Hepatocyte (in vitro differentiated cells): Measurements from ENCODE around the gene ZNF84. TPM values are rescaled to one million over a fixed set of nuclear protein-coding genes. Genes with fewer than 3 reads are reported as not detected.

Source experiments
- DNase-seq: peaks from one replicate; pipeline ENCODE4 v3.0.0-alpha.2; 2016; ENCODE audit warnings: low spot score
- H2AFZ ChIP-seq: fragments of 200-600 bp; sonication (generic); 2 replicates; pipeline ENCODE4 v1.6.0; 2016; ENCODE audit warnings: antibody characterized with exemption, mild to moderate bottlenecking
- H3K27ac ChIP-seq: fragments of 200-600 bp; sonication (generic); 2 replicates; pipeline ENCODE4 v1.5.1; 2016; ENCODE audit warnings: mild to moderate bottlenecking
- H3K27me3 ChIP-seq: fragments of 200-600 bp; sonication (generic); 2 replicates; pipeline ENCODE4 v1.6.1; 2016
- H3K36me3 ChIP-seq: fragments of 200-600 bp; sonication (generic); replicated peaks from 2 replicates; pipeline ENCODE4 v1.5.1; 2016; ENCODE audit warnings: low read depth; ENCODE audit not compliant: insufficient read depth
- H3K4me1 ChIP-seq: fragments of 200-600 bp; sonication (generic); 2 replicates; pipeline ENCODE4 v1.5.1; 2016; ENCODE audit warnings: mild to moderate bottlenecking, moderate library complexity; ENCODE audit not compliant: insufficient read depth
- H3K4me2 ChIP-seq: fragments of 200-600 bp; sonication (generic); 2 replicates; pipeline ENCODE4 v1.6.0; 2016
- H3K4me3 ChIP-seq: fragments of 200-600 bp; sonication (generic); 2 replicates; pipeline ENCODE4 v1.5.1; 2016; ENCODE audit warnings: mild to moderate bottlenecking
- H3K79me2 ChIP-seq: fragments of 200-600 bp; sonication (generic); 2 replicates; pipeline ENCODE4 v1.6.0; 2017; ENCODE audit warnings: mild to moderate bottlenecking
- H3K9me2 ChIP-seq: fragments of 200-600 bp; sonication (generic); replicated peaks from 2 replicates; pipeline ENCODE4 v1.6.0; 2017; ENCODE audit warnings: mild to moderate bottlenecking; ENCODE audit not compliant: insufficient read depth
- H3K9me3 ChIP-seq: fragments of 200-600 bp; sonication (generic); 2 replicates; pipeline ENCODE4 v1.5.1; 2016; ENCODE audit warnings: low read depth, mild to moderate bottlenecking
- H4K20me1 ChIP-seq: fragments of 200-600 bp; sonication (generic); 2 replicates; pipeline ENCODE4 v1.6.0; 2016; ENCODE audit warnings: mild to moderate bottlenecking; ENCODE audit not compliant: insufficient read depth, poor library complexity, severe bottlenecking
- EZH2 ChIP-seq: fragments of 200-600 bp; sonication (generic); IDR thresholded peaks from 2 replicates; pipeline ENCODE4 v1.6.1; 2016; ENCODE audit warnings: antibody characterized with exemption, mild to moderate bottlenecking, borderline replicate concordance
- EZH2phosphoT487 ChIP-seq: fragments of 200-600 bp; sonication (generic); IDR thresholded peaks from one replicate; pipeline ENCODE4 v1.6.1; 2018; ENCODE audit warnings: antibody characterized with exemption, mild to moderate bottlenecking, low read depth, moderate library complexity; ENCODE audit not compliant: unreplicated experiment, severe bottlenecking
- WGBS: methylation state at CpG from one replicate; pipeline ENCODE4 v1.1.6; 2016; ENCODE audit warnings: low lambda C conversion rate; ENCODE audit errors: missing lambda C conversion rate; 5-methylcytosine and 5-hydroxymethylcytosine counted together
- polyA plus RNA-seq: library from polyadenylated mRNA; unstranded; fragments of >200 nt; fragmentation: Nextera tagmentation; extraction: Ambion mirVana; gene quantifications from 2 replicates; pipeline ENCODE4 v1.2.1, GENCODE V29; 2016
- total RNA-seq: library from RNA; depleted of rRNA; stranded (reverse); fragments of >200 nt; gene quantifications from 2 replicates; pipeline ENCODE4 v1.2.3, GENCODE V29; 2014
- TF ChIP-seq, protein P1 (sequence below): fragments of 200-600 bp; sonication (generic); IDR thresholded peaks from 2 replicates; pipeline ENCODE4 v1.5.1; 2016; ENCODE audit warnings: antibody characterized with exemption, mild to moderate bottlenecking; ENCODE audit not compliant: poor library complexity

Gene ZNF84
- total RNA-seq (30.8 and 38.1 TPM in 2 replicates), polyA plus RNA-seq (19.0 and 23.1 TPM in 2 replicates)

DNA sequence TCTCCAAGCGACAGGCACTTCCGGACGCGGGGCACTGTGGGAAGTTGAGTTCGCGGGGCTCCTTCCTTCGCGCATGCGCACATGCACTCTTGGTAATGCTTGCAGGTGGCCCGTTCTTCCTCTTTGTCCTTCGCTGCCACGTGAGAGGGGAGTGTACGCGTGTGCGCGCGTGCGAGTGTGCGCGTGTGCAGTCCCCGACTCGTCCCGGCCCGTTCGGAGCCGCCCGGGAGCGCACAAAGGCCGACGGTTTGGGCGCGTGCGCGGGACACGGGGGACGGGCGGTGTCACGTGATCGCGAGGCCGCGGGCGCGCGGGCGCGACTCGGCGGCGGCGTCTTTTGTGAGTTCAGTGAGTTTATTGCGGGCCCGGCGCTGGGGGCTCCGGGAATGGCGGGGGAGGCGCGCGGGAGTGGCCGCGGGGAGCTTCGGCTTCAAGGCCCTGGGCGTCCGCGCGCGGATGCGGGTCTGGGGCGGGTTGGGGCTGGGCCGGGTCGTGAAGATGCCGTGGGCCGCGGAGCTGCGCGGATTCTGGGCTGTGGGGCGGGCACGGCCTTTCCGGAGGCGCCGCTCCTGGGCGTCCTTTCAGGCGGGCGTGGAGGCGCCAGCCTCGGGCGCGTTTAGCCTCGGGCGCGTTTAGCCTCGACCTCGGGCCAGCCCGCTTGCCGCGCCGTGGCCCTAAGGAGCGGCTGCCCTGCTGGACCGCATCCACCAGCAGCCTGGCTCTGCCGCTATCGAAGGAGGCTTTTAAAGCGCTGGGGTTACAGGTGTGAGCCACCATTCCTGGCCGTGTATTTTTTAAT lies at the start of gene ZNF84:
TSS of gene ZNF84 (plus strand) at position 303 of the 799 bp plus-strand sequence. CDS start 3,959 bp downstream, outside the sequence.
- H3K36me3 ChIP-seq, result peaks cover 5% of the 10 kb centered on the region
- H2AFZ ChIP-seq, result peak within 1 kb of the TSS; percentile 99
- peak within 1 kb of the TSS; percentile 99 for H3K27ac ChIP-seq
- peaks cover 31% of the 10 kb centered on the region for H3K9me3 ChIP-seq
- no peaks in the 10 kb centered on the region for H3K27me3 ChIP-seq
- under 1% methylated on average over 52 of the region's 103 CpGs for WGBS
- H3K79me2 ChIP-seq, result peaks cover 47% of the 10 kb centered on the region
- H3K4me1 ChIP-seq, result no peaks in the 10 kb centered on the region
- H3K9me2 ChIP-seq, result no peaks in the 10 kb centered on the region
- peak within 1 kb of the TSS; percentile 61 for H3K4me3 ChIP-seq
- DNase-seq, result peak; percentile 99
- TF ChIP-seq EZH2 (no peak), EZH2phosphoT487 (no peak)
- TF ChIP-seq, protein P1, sequence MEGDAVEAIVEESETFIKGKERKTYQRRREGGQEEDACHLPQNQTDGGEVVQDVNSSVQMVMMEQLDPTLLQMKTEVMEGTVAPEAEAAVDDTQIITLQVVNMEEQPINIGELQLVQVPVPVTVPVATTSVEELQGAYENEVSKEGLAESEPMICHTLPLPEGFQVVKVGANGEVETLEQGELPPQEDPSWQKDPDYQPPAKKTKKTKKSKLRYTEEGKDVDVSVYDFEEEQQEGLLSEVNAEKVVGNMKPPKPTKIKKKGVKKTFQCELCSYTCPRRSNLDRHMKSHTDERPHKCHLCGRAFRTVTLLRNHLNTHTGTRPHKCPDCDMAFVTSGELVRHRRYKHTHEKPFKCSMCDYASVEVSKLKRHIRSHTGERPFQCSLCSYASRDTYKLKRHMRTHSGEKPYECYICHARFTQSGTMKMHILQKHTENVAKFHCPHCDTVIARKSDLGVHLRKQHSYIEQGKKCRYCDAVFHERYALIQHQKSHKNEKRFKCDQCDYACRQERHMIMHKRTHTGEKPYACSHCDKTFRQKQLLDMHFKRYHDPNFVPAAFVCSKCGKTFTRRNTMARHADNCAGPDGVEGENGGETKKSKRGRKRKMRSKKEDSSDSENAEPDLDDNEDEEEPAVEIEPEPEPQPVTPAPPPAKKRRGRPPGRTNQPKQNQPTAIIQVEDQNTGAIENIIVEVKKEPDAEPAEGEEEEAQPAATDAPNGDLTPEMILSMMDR, result no peak
- H3K4me2 ChIP-seq, result peak within 1 kb of the TSS; percentile 89
- no peaks in the 10 kb centered on the region for H4K20me1 ChIP-seq

- Histone ChIP-seq H2AFZ (no peak overlapping the region), H4K20me1 (no peaks in the 10 kb centered on the region), H3K4me3 (no peak overlapping the region), H3K9me2 (no peaks in the 10 kb centered on the region), H3K4me1 (no peaks in the 10 kb centered on the region), H3K36me3 (no peaks in the 10 kb centered on the region), H3K27ac (no peak overlapping the region), H3K27me3 (no peaks in the 10 kb centered on the region), H3K4me2 (no peak overlapping the region), H3K79me2 (peaks cover 69% of the 10 kb centered on the region), H3K9me3 (peaks cover 52% of the 10 kb centered on the region)
- TF ChIP-seq, protein P1, result no peak
- no peak for TF ChIP-seq EZH2
- TF ChIP-seq EZH2phosphoT487, result no peak
- DNase-seq, result no peak
- WGBS, result 53% methylated on average over 1 of the region's 1 CpG
Measured at GRCh38 chr12:132998741-132999140, 38.6 kb upstream of the ZNF84 start.

DNA sequence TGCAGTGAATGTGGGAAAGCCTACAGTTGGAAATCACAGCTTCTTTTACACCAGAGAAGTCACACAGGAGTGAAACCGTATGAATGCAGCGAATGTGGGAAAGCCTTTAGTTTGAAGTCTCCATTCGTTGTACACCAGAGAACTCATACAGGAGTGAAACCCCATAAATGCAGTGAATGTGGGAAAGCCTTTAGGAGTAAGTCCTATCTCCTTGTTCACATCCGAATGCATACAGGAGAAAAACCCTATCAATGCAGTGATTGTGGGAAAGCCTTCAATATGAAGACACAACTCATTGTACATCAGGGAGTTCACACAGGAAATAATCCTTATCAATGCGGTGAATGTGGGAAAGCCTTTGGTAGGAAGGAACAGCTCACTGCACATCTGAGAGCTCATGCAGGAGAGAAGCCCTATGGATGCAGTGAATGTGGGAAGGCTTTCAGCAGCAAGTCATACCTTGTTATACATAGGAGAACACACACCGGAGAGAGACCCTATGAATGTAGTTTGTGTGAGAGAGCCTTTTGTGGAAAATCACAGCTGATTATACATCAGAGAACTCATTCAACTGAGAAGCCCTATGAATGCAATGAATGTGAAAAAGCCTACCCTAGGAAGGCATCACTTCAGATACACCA lies 26.5 kb upstream of the ZNF84 start:
- TF ChIP-seq EZH2phosphoT487 (no peak), EZH2 (no peak)
- TF ChIP-seq, protein P1, result no peak
- Histone ChIP-seq H3K9me2 (no peaks in the 10 kb centered on the region), H4K20me1 (no peaks in the 10 kb centered on the region), H3K4me1 (no peaks in the 10 kb centered on the region), H3K27ac (no peak overlapping the region), H3K4me3 (no peak overlapping the region), H3K79me2 (no peaks in the 10 kb centered on the region), H3K27me3 (no peaks in the 10 kb centered on the region), H2AFZ (no peak overlapping the region), H3K36me3 (peaks cover 37% of the 10 kb centered on the region), H3K4me2 (no peak overlapping the region), H3K9me3 (peaks cover 59% of the 10 kb centered on the region)
- no peak for DNase-seq
- WGBS, result 95% methylated on average over 6 of the region's 6 CpGs
